Testis (tissue), 3 donors: ENCODE measurements around the gene SEMA3C. TPM values are rescaled to one million over a fixed set of nuclear protein-coding genes. Genes with fewer than 3 reads are reported as not detected.

Experiments
- DNase-seq: peaks from one replicate; pipeline ENCODE4 v3.0.0-alpha.2; 2019
- H3K27ac ChIP-seq, 2 donors: fragments of 200-600 bp; sonication (generic); one replicate each; pipeline ENCODE4 v1.5.1; 2019
- H3K27me3 ChIP-seq: fragments of 200-600 bp; sonication (generic); one replicate; pipeline ENCODE4 v1.5.1; 2019
- H3K36me3 ChIP-seq: fragments of 200-600 bp; sonication (generic); one replicate; pipeline ENCODE4 v1.5.1; 2017; ENCODE audit warnings: low read depth; ENCODE audit errors: missing control alignments
- H3K4me1 ChIP-seq: fragments of 200-600 bp; sonication (generic); one replicate; pipeline ENCODE4 v1.5.1; 2019
- H3K4me3 ChIP-seq, 2 donors: fragments of 200-600 bp; sonication (generic); one replicate each; pipeline ENCODE4 v1.5.1; 2017 to 2019
- H3K9me3 ChIP-seq: fragments of 200-600 bp; sonication (generic); one replicate; pipeline ENCODE4 v1.5.1; 2017
- CTCF ChIP-seq, 3 experiments: fragments of 450-650 bp in 2 of 3; fragments of 200-600 bp in 1 of 3; sonication (generic) in 1 of 3; IDR thresholded peaks; one replicate each; pipeline ENCODE4 v1.5.1; 2016 to 2019; ENCODE audit warnings: antibody characterized with exemption in 3 of 3, mild to moderate bottlenecking in 2 of 3, moderate library complexity in 1 of 3
- POLR2A ChIP-seq: fragments of 450-650 bp; IDR thresholded peaks from one replicate; pipeline ENCODE4 v1.6.1; 2017; ENCODE audit warnings: antibody characterized with exemption, mild to moderate bottlenecking, moderate library complexity
- WGBS, 2 donors: methylation state at CpG; one replicate each; pipeline ENCODE4 v1.1.5; 2018; 5-methylcytosine and 5-hydroxymethylcytosine counted together
- intact Hi-C: fragments of 100-400 bp; cut with DNase I; formaldehyde crosslinking; loops from one replicate; pipeline ENCODE4 v1.15.1; 2023; ENCODE audit warnings: low total_unique reads
- polyA plus RNA-seq: library from polyadenylated mRNA; stranded (reverse); fragments of 350-450 nt; fragmentation: Illumina TruSeq; extraction: RNeasy Lipid Tissue Mini Kit (QIAGEN cat#74804); gene quantifications from one replicate; pipeline ENCODE4 v1.2.3, GENCODE V29; 2014; ENCODE audit warnings: low read depth, low replicate concordance; ENCODE audit not compliant: insufficient read depth
- total RNA-seq, 2 donors: library from RNA; depleted of rRNA; stranded (reverse); fragments of >200 nt; gene quantifications; one replicate each; pipeline ENCODE4 v1.2.3, GENCODE V29; 2016

The SEMA3C gene
- total and polyA plus RNA-seq, 3 donors from 2014 or later = 23.1 to 113 (median 78.8) TPM

DNA sequence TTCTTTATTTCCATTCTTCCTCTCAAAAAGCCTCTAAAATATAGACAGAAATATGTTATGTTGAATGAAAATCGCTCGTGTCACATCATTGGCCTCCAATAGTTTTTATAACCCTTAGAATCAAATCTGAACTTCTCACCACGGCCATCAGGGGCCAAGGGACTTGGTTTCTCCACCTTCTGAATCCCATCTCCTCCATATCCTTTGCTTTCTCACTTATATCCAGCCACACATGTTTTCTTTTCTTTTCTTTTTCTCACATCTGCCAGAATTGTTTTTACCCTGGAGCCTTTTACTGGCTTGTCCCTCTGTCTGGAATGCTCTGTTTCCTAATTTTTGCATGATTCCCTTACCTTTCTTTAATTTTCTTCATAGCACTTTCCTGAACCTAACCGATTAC lies 184.8 kb downstream of the SEMA3C start:
- H3K4me3 ChIP-seq = no peak overlapping the region
- H3K36me3 ChIP-seq = no peaks in the 10 kb centered on the region
- DNase-seq = no peak
- peaks cover 5% of the 10 kb centered on the region for H3K4me1 ChIP-seq
- H3K27ac ChIP-seq = no peak overlapping the region
- H3K27me3 ChIP-seq = no peaks in the 10 kb centered on the region
- WGBS, 2 donors = 86 to 87% methylated on average over 4 of the region's 4 CpGs
- intact Hi-C loops = no loop called here
- H3K9me3 ChIP-seq = no peaks in the 10 kb centered on the region
- TF ChIP-seq CTCF (IDR thresholded peaks at IDR 0.05) (no peak), POLR2A (no peak)

DNA sequence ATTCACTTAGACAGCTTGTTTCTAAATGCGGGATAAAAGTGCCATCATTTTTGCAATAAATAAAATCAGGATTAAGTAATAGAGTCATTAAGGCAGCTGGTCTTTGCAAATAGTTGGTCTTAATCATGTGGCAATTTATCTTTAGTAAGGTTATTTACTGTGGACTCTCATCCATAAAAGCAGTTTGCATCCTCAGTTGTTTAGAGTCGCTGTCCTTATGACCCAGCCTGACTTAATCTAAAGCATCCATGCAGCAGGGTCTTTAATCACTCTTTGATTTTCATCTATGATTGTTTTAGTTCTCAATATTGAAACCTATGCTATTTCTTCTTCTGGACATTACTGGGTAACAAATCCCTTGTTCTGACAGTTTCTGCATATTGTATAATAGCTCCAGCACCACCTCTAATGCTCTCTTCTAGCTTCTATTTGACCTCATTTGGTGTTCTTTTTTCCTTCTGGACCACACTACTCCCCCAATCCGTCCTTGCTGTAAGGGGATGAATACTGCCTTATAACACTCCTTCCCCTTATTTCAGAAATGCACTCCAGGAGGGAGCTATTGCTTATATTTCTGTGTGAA lies 185.4 kb downstream of the SEMA3C start:
- 54 to 59% methylated on average over 3 of the region's 3 CpGs for WGBS, 2 donors
- Histone ChIP-seq H3K4me1 (peaks cover 7% of the 10 kb centered on the region), H3K9me3 (no peaks in the 10 kb centered on the region), H3K27ac (no peak overlapping the region), H3K4me3 (no peak overlapping the region), H3K27me3 (no peaks in the 10 kb centered on the region), H3K36me3 (no peaks in the 10 kb centered on the region)
- DNase-seq = no peak
- TF ChIP-seq CTCF (IDR thresholded peaks at IDR 0.05) (no peak), POLR2A (no peak)
- intact Hi-C loops = no loop called here

DNA sequence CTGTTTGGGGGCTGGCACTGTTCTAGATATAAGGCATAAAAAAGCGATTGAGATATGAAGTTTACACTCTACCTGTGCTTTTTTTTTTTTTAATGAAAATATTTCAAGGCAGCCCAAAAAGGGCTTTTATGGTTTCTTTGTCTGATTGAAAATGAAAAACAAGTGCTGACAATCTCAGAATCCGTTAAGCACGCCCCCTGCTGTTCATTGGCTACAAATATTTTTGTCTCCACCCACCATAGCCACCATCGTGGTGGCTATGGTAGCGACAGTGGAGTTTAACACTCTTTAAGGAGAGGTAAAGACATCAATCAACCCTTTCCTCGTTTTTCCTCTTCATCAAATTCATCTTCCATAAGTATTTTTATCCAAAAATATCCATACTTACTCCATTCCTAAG lies 186.2 kb downstream of the SEMA3C start:
- intact Hi-C loops = no loop called here
- no peaks in the 10 kb centered on the region for H3K36me3 ChIP-seq
- no peak overlapping the region for H3K4me3 ChIP-seq
- DNase-seq = no peak
- no peaks in the 10 kb centered on the region for H3K27me3 ChIP-seq
- H3K4me1 ChIP-seq = peaks cover 7% of the 10 kb centered on the region
- TF ChIP-seq CTCF (IDR thresholded peaks at IDR 0.05) (peak in 1 of 3 experiments; percentile 17), POLR2A (no peak)
- no peaks in the 10 kb centered on the region for H3K9me3 ChIP-seq
- WGBS, 2 donors = 43 to 55% methylated on average over 6 of the region's 6 CpGs
- H3K27ac ChIP-seq = no peak overlapping the region

GRCh38 chr7:80731281-80731680 lies 187.6 kb downstream of the SEMA3C start:
- 62 to 81% methylated on average over 2 of the region's 2 CpGs for WGBS, 2 donors
- no peak for TF ChIP-seq CTCF (IDR thresholded peaks at IDR 0.05)
- TF ChIP-seq POLR2A = no peak
- no peaks in the 10 kb centered on the region for H3K36me3 ChIP-seq
- H3K4me3 ChIP-seq = no peak overlapping the region
- no peaks in the 10 kb centered on the region for H3K9me3 ChIP-seq
- no peak overlapping the region for H3K27ac ChIP-seq
- peaks cover 7% of the 10 kb centered on the region for H3K4me1 ChIP-seq
- H3K27me3 ChIP-seq = no peaks in the 10 kb centered on the region
- DNase-seq = no peak
- intact Hi-C loops = no loop called here

GRCh38 chr7:80729591-80730320 lies 189.1 kb downstream of the SEMA3C start:
- H3K36me3 ChIP-seq = no peaks in the 10 kb centered on the region
- WGBS, 2 donors = 53 to 58% methylated on average over 2 of the region's 2 CpGs
- peak; percentile 38 for DNase-seq
- H3K27me3 ChIP-seq = no peaks in the 10 kb centered on the region
- H3K27ac ChIP-seq = peak overlapping the region in 1 of 2 donors; percentile 51
- TF ChIP-seq CTCF (IDR thresholded peaks at IDR 0.05) = no peak
- no peak for TF ChIP-seq POLR2A
- intact Hi-C loops = no loop called here
- H3K9me3 ChIP-seq = no peaks in the 10 kb centered on the region
- no peak overlapping the region for H3K4me3 ChIP-seq
- peaks cover 7% of the 10 kb centered on the region for H3K4me1 ChIP-seq
